Effector memory CD4-positive, alpha-beta T cell (primary cell): ENCODE results near the gene TIMELESS.
A peak's percentile ranks its signal among the peaks of the same experiment; 100 is the strongest.

Experiments used
- DNase-seq, 3 donors: peaks; one replicate each; pipeline ENCODE4 v3.0.0-alpha.2; 2020
- H3K27ac ChIP-seq: 2 replicates; pipeline ENCODE4 v1.7.0; 2013; ENCODE audit warnings: mild to moderate bottlenecking, low read length, moderate library complexity; ENCODE audit not compliant: insufficient read depth, poor library complexity, severe bottlenecking
- H3K27me3 ChIP-seq: replicated peaks from 2 replicates; pipeline ENCODE4 v1.7.0; 2013; ENCODE audit warnings: mild to moderate bottlenecking, low read length; ENCODE audit not compliant: insufficient read depth, control insufficient read depth, poor library complexity, severe bottlenecking
- H3K36me3 ChIP-seq: 2 replicates; pipeline ENCODE4 v1.7.0; 2013; ENCODE audit warnings: mild to moderate bottlenecking, low read length, moderate library complexity; ENCODE audit not compliant: control insufficient read depth, insufficient read depth
- H3K4me1 ChIP-seq: 2 replicates; pipeline ENCODE4 v1.7.0; 2013; ENCODE audit warnings: low read length, mild to moderate bottlenecking; ENCODE audit not compliant: control insufficient read depth, insufficient read depth, poor library complexity, severe bottlenecking
- H3K4me3 ChIP-seq: 2 replicates; pipeline ENCODE4 v1.7.0; 2013; ENCODE audit warnings: low read length, low read depth, mild to moderate bottlenecking; ENCODE audit not compliant: insufficient read depth, poor library complexity, severe bottlenecking
- H3K9me3 ChIP-seq: 2 replicates; pipeline ENCODE4 v1.7.0; 2013; ENCODE audit warnings: mild to moderate bottlenecking, low read length, moderate library complexity; ENCODE audit not compliant: control insufficient read depth

Gene TIMELESS

DNA sequence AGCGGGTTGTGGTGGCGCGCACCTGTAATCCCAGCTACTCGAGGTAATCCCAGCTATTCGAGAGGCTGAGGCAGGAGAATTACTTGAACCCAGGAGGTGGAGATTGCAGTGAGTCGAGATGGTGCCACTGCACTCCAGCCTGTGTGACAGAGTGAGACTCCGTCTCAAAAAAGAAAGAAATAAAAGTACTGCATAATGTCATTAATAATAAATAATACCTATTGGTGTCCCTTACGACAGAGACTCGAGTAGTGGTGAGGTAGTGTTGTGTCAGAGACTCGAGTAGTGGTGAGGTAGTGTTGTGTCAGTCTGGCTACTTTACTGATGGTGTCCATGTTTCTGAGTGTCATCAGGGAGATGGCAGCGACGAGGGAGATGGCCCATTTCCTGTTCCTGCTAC, 37.5 kb upstream of the TIMELESS start:
- no peak overlapping the region for H3K4me3 ChIP-seq
- no peaks in the 10 kb centered on the region for H3K9me3 ChIP-seq
- H3K4me1 ChIP-seq = peaks cover 10% of the 10 kb centered on the region
- H3K36me3 ChIP-seq = no peaks in the 10 kb centered on the region
- H3K27me3 ChIP-seq = no peaks in the 10 kb centered on the region
- H3K27ac ChIP-seq = no peak overlapping the region
- no peak for DNase-seq

DNA sequence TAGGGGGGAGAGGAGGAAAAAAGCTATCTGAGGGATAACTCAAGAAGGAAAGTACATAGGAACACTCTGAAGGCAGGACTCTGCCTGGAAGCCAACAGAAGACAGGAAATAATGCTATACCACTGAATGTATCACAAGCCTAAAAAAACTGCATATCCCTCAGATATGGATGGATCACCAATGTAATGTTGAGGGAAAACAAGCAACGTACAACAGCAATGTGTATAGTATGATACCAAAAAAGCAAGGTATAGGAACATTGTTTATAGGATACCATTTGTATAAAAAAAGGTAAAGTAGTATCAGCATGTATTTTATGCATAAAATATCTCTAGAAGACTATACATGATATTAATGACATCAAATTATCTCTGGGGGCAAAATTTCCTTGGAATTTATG, 35.3 kb upstream of the TIMELESS start:
- H3K4me3 ChIP-seq = no peak overlapping the region
- peaks cover 10% of the 10 kb centered on the region for H3K4me1 ChIP-seq
- H3K9me3 ChIP-seq = no peaks in the 10 kb centered on the region
- no peak for DNase-seq
- no peaks in the 10 kb centered on the region for H3K36me3 ChIP-seq
- no peaks in the 10 kb centered on the region for H3K27me3 ChIP-seq
- H3K27ac ChIP-seq = no peak overlapping the region

DNA sequence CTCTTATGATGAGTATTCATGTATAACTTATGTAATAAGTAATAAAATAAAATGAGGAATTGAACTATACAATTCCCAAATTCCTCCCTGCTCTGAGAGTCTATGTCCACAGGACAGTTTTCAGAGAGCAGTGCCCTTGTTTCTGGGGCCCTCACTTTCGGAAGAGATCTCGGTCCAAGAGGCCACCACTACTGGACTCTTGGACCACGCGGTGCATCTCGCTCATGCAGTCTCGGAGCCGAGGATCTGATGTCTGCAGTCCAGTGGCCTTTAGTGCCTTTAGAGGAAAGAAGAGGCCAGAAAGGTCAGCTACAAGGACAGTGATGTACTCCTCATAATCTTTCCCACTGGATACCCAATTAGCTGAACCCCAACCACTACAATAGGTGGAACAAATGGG, 30.4 kb upstream of the TIMELESS start:
- Histone ChIP-seq H3K9me3 (no peaks in the 10 kb centered on the region), H3K36me3 (no peaks in the 10 kb centered on the region), H3K27me3 (no peaks in the 10 kb centered on the region), H3K4me1 (no peaks in the 10 kb centered on the region), H3K4me3 (no peak overlapping the region), H3K27ac (no peak overlapping the region)
- DNase-seq = no peak

DNA sequence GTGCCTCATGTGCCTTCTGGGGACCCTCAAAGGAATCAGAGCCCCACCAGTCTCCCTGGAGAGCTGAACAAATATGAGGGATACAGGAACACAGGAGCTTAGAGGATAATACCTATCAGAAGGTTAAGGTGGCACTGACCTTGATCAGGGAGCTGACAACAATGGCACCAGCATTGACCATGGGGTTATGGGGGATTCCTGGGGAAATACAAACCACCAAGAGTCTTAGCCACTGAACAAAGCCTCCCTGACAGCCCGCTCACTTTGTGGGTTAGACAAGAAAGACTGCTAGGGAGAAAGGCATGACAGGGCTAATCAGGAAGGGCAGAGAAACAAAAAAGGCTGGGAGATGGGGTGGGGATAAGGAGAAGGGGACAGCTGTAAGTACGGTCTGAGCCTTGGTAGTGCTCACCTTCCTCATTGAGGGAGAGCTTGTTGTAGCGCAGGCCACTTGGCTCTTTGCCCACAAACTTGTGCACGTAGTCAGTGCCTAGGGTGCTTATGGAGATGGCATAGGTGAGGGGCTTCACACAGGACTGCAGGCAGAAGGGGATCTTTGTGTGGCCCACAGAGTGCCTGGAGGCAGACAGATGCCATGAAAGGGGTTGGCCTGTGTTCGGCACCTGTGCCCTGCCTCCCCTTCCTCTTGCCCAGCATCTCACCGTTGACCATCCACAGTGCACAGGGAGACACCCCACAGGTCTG, 28.4 kb upstream of the TIMELESS start:
- Histone ChIP-seq H3K27me3 (no peaks in the 10 kb centered on the region), H3K4me3 (no peak overlapping the region), H3K4me1 (no peaks in the 10 kb centered on the region), H3K9me3 (no peaks in the 10 kb centered on the region), H3K27ac (no peak overlapping the region), H3K36me3 (no peaks in the 10 kb centered on the region)
- DNase-seq = no peak

DNA sequence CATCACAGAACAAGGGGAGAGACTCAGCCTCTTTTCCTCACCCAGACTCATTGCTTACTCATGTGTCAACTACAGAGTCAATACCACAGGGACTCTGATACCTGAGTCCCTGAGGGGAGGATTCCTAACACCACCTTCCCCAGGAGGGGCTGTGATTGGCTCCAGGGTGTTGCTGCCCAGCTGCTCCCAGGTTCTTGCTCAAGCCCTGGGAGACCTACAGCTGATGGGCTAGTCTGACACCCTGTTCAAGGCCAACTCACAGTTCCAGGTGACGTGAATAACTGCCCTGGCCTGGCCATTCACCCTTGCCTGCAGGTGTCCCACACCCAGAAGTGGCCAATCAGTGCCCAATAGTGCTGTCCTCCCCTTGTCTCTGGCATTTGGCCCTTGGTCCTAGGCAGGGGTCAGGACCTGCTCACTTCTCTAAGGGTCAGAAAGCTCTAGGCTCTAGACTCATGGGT, 27.8 kb upstream of the TIMELESS start:
- Histone ChIP-seq H3K4me3 (no peak overlapping the region), H3K9me3 (no peaks in the 10 kb centered on the region), H3K4me1 (no peaks in the 10 kb centered on the region), H3K27me3 (no peaks in the 10 kb centered on the region), H3K36me3 (no peaks in the 10 kb centered on the region), H3K27ac (no peak overlapping the region)
- DNase-seq = no peak

DNA sequence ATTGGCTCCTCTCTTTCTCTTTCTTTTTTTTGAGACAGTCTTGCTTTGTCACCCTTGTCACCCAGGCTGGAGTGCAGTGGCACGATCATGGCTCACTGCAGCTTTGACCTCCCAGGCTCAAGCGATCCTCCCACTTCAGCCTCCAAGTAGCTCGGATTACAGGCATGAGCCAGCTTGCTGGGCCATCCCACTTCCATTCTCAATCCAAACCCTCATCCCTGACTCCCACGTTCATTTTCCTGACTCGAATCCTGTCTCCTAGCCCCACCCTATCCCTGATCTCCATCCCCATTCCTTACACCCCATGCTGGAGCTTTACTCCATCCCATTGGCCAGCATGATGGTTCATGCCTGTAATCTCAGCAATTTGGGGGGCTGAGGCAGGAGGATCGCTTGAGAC, 26.9 kb upstream of the TIMELESS start:
- H3K4me1 ChIP-seq = no peaks in the 10 kb centered on the region
- no peaks in the 10 kb centered on the region for H3K36me3 ChIP-seq
- H3K9me3 ChIP-seq = no peaks in the 10 kb centered on the region
- no peak overlapping the region for H3K27ac ChIP-seq
- no peak overlapping the region for H3K4me3 ChIP-seq
- H3K27me3 ChIP-seq = no peaks in the 10 kb centered on the region
- DNase-seq = no peak

DNA sequence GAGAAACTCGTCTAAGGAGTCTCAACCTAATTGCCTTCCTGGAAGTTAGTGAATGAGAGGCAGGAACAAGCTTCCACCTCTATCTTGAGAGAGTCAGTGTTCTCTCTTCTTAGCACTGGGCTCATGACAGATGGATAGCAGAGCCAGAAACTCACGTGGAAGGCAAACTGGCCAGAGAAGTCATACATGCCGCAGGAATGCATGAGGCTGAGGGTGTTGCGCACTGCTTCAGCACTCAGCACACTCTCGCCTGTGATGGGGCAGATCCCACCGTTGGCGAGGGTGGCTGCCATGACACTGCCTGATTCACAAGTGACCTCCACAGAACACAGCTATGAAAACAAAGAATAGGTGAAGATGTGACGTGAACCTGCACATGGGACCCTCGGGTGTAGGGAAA, 25.2 kb upstream of the TIMELESS start:
- no peak for DNase-seq
- Histone ChIP-seq H3K36me3 (no peaks in the 10 kb centered on the region), H3K27me3 (no peaks in the 10 kb centered on the region), H3K27ac (no peak overlapping the region), H3K4me3 (no peak overlapping the region), H3K9me3 (no peaks in the 10 kb centered on the region), H3K4me1 (peaks cover 4% of the 10 kb centered on the region)

DNA sequence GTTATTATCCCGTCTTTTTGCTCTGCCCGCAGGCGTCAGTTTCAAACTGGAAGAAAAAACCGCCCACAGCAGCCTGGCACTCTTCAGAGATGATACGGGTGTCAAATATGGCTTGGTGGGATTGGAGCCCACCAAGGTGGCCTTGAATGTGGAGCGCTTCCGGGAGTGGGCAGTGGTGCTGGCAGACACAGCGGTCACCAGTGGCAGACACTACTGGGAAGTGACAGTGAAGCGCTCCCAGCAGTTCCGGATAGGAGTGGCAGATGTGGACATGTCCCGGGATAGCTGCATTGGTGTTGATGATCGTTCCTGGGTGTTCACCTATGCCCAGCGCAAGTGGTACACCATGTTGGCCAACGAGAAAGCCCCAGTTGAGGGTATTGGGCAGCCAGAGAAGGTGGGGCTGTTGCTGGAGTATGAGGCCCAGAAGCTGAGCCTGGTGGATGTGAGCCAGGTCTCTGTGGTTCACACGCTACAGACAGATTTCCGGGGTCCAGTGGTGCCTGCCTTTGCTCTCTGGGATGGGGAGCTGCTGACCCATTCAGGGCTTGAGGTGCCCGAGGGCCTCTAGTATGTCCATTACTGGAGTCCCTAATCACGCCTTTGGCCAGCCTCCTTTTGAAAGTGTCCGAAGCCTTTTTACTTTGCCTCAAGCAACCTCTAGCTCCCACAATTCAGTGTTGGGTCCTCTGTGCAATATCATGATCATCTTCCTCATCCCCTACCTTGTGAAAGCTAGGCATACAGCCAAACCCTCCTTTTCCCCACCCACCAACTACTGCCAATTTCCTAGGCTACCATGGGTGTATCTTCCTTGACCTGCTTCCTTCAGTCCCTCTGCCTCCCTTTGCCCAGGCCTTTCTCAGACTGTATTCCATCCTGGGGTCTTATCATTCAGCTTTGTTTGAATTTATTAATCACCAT, 20.0 kb upstream of the TIMELESS start:
- peaks cover 10% of the 10 kb centered on the region for H3K4me1 ChIP-seq
- DNase-seq = no peak
- no peaks in the 10 kb centered on the region for H3K27me3 ChIP-seq
- no peaks in the 10 kb centered on the region for H3K36me3 ChIP-seq
- no peaks in the 10 kb centered on the region for H3K9me3 ChIP-seq
- H3K4me3 ChIP-seq = peak overlapping the region; percentile 77
- H3K27ac ChIP-seq = peak overlapping the region; percentile 80

DNA sequence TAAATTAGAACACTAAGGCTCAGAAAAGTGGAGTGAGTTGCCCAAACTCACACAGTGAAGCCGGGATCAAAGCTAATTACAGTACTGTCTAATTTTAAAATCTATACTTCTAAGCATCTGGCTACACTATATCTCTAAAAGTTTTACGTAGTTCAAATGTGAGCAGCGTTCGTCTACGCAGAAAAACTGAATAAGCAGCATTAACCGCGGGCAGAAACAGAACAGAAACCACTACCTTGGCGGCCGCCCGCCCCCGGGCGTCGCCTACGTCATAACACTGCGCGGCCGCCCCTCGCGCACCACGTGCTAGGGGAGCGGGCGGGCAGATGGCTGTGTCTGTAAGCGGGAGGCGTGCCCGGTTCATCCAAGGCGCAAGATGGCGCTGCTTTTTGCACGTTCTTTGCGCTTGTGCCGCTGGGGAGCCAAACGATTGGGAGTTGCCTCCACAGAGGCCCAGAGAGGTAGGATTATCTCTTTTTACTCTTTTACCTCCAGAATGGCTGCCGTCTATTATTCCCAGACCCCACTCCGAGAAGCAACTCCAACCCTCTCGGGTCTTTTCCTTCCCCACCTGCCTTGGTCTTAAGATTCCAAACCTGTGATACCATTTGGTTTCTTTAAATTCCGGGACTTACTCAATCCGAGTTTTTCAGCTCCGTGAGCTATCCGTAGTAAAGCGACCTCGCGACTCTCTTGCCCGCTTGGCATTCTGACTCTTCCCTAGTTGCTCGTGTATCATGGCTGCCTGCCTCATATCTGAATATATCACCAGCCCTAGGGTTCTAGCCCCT, 19.2 kb upstream of the TIMELESS start, which contains the start of gene SPRYD4:
Gene SPRYD4, plus strand, starts transcription at position 363 of the 791 bp plus-strand sequence. Its CDS starts 14 bp downstream, at position 377.
- H3K36me3 ChIP-seq = no peaks in the 10 kb centered on the region
- H3K9me3 ChIP-seq = no peaks in the 10 kb centered on the region
- no peaks in the 10 kb centered on the region for H3K27me3 ChIP-seq
- peak within 1 kb of the TSS; percentile 80 for H3K27ac ChIP-seq
- peak; percentile 90 to 91 (median 90) for DNase-seq
- H3K4me3 ChIP-seq = peak within 1 kb of the TSS; percentile 77
- H3K4me1 ChIP-seq = peaks cover 10% of the 10 kb centered on the region
